Pancreas (tissue), 10 donors: Measurements from ENCODE around the gene DDX25. TPM values are rescaled to one million over a fixed set of nuclear protein-coding genes. Genes with fewer than 3 reads are reported as not detected.
A peak's percentile ranks its signal among the peaks of the same experiment; 100 is the strongest.

Experiments
- ATAC-seq, 4 donors: fragments of 200-7000 bp; cut with Tn5 transposase; one replicate each; pipeline versions ENCODE4 v1.8.0 to v1.9.1; 2020; ENCODE audit warnings: mild to moderate bottlenecking in 4 of 4, moderate library complexity in 4 of 4
- DNase-seq, 6 donors: peaks; one replicate each; pipeline ENCODE4 v3.0.0-alpha.2; 2020
- FAIRE-seq: peaks from 2 replicates; lab custom pipeline; 2012; peaks lifted over from hg19 to GRCh38; lab: Jason Lieb, UNC
- H3K27ac ChIP-seq, 4 donors: fragments of 200-600 bp; sonication (generic); 1 replicate in 3 of 4; 2 replicates in 1 of 4; pipeline versions ENCODE4 v1.5.0 to v1.8.0; 2020
- H3K27me3 ChIP-seq, 4 donors: fragments of 200-600 bp; one replicate each; pipeline ENCODE4 v1.8.0; 2021
- H3K36me3 ChIP-seq, 3 donors: fragments of 200-600 bp; sonication (generic) in 1 of 3; one replicate each; pipeline versions ENCODE4 v1.5.0 to v1.8.0; 2020 to 2021
- H3K4me1 ChIP-seq, 3 donors: fragments of 200-600 bp; one replicate each; pipeline ENCODE4 v1.8.0; 2021
- H3K4me3 ChIP-seq, 4 donors: fragments of 200-600 bp; sonication (generic) in 2 of 4; one replicate each; pipeline versions ENCODE4 v1.5.0 to v1.8.0; 2020 to 2021
- H3K9me3 ChIP-seq, 4 donors: fragments of 200-600 bp; one replicate each; pipeline ENCODE4 v1.8.0; 2021
- CTCF ChIP-seq, 4 donors: fragments of 200-600 bp; sonication (generic) in 3 of 4; IDR thresholded peaks; one replicate each; pipeline versions ENCODE4 v1.5.0 to v1.8.0; 2021; ENCODE audit warnings: antibody characterized with exemption in 4 of 4
- WGBS, 2 donors: extraction: QIAGEN DNeasy Blood & Tissue Kit; methylation state at CpG; one replicate each; pipeline ENCODE4 v1.1.7; 2013; 5-methylcytosine and 5-hydroxymethylcytosine counted together
- intact Hi-C, 3 donors: fragments of 100-400 bp; cut with DNase I; formaldehyde crosslinking; loops; one replicate each; pipeline versions ENCODE4 v1.11.1 to v1.14.2; 2022
- polyA plus RNA-seq, 2 donors: library from polyadenylated mRNA; stranded (reverse); fragments of 200-250 nt; gene quantifications; one replicate each; pipeline ENCODE4 v1.2.3, GENCODE V29; 2013
- total RNA-seq, 6 donors: library from RNA; stranded (reverse); fragmentation: NEBNext Ultra II Directional in 4 of 6; extraction: Animal tissue kit (Norgen Biotek cat#: 25700) in 4 of 6; gene quantifications; one replicate each; pipeline versions ENCODE4 v1.2.1 to v1.2.4, GENCODE V29; 2021 to 2023
- donor health status: healthy with polysubstance abuse.
- donor health status: DM: no; HTN: no; CAD: no; lungs with moderate emphysema.
- donor health status: DM: no; HTN: no; CAD: no.
- donor health status: control.
- donor health status: control.
- donor health status: Bipolar disorder and iron deficiency.
- donor health status: DM: yes; HTN: yes; CAD: no.
- donor health status: DM: no; HTN: no; CAD: no.
- donor health status: DM: no; HTN: no; CAD: no.
- donor health status: DM: yes; HTN: yes; CAD: no.

DDX25 gene
- total and polyA plus RNA-seq, 8 donors = 0.41 to 7.1 (median 0.64) TPM

GRCh38 chr11:125954123-125954944, 50.0 kb downstream of the DDX25 start:
- no peak for TF ChIP-seq CTCF (IDR thresholded peaks at IDR 0.05)
- H3K4me1 ChIP-seq = peaks cover 0 to 7% (median 7%) of the 10 kb centered on the region in 3 donors
- ATAC-seq (no peak), DNase-seq (no peak), FAIRE-seq (no peak)
- no peaks in the 10 kb centered on the region for H3K27me3 ChIP-seq
- WGBS, 2 donors = 80 to 90% methylated on average over 21 of the region's 21 CpGs
- no peak overlapping the region for H3K27ac ChIP-seq
- no peaks in the 10 kb centered on the region for H3K9me3 ChIP-seq
- no peak overlapping the region for H3K4me3 ChIP-seq
- H3K36me3 ChIP-seq = no peaks in the 10 kb centered on the region
- intact Hi-C loops = no loop called here

GRCh38 chr11:125954945-125955640, 50.8 kb downstream of the DDX25 start:
- H3K9me3 ChIP-seq = no peaks in the 10 kb centered on the region
- peaks cover 0 to 7% (median 7%) of the 10 kb centered on the region in 3 donors for H3K4me1 ChIP-seq
- ATAC-seq (no peak), FAIRE-seq (no peak), DNase-seq (no peak)
- H3K27ac ChIP-seq = no peak overlapping the region
- H3K4me3 ChIP-seq = no peak overlapping the region
- WGBS, 2 donors = 79 to 89% methylated on average over 15 of the region's 15 CpGs
- TF ChIP-seq CTCF (IDR thresholded peaks at IDR 0.05) = no peak
- no peaks in the 10 kb centered on the region for H3K27me3 ChIP-seq
- H3K36me3 ChIP-seq = no peaks in the 10 kb centered on the region
- intact Hi-C loops = no loop called here

- Histone ChIP-seq H3K9me3 (no peaks in the 10 kb centered on the region), H3K4me3 (no peak overlapping the region), H3K4me1 (peaks cover 0 to 7% (median 7%) of the 10 kb centered on the region in 3 donors), H3K27me3 (no peaks in the 10 kb centered on the region), H3K27ac (no peak overlapping the region), H3K36me3 (no peaks in the 10 kb centered on the region)
- DNase-seq = no peak
- TF ChIP-seq CTCF (IDR thresholded peaks at IDR 0.05) = no peak
- whole genome bisulfite sequencing, 2 donors = 77 to 85% methylated on average over 2 of the region's 2 CpGs
- FAIRE-seq = no peak
- intact Hi-C loops = no loop called here
- ATAC-seq = no peak
These were observed 51.5 kb downstream of the DDX25 start for GRCh38 chr11:125955856-125956255.

- WGBS, 2 donors = 74 to 82% methylated on average over 22 of the region's 22 CpGs
- no peak overlapping the region for H3K27ac ChIP-seq
- peak in 2 of 4 donors; percentile 9 to 19 for ATAC-seq
These were observed 52.3 kb downstream of the DDX25 start for GRCh38 chr11:125956391-125957134.

More at GRCh38 chr11:125956391-125957134, 52.3 kb downstream of the DDX25 start:
- no peak for TF ChIP-seq CTCF (IDR thresholded peaks at IDR 0.05)
- Histone ChIP-seq H3K9me3 (no peaks in the 10 kb centered on the region), H3K4me3 (no peak overlapping the region), H3K27me3 (no peaks in the 10 kb centered on the region), H3K36me3 (no peaks in the 10 kb centered on the region), H3K4me1 (peaks cover 0 to 7% (median 6%) of the 10 kb centered on the region in 3 donors)
- FAIRE-seq = no peak
- intact Hi-C loops = no loop called here
- DNase-seq = no peak
